HUES48 (cell line): Measurements from ENCODE around the gene ARAF.
"Not testable (repeated sequence)": the region's sequence is repeated elsewhere in the genome, so short reads cannot be mapped to it uniquely, and the experiment has no call there.

Experiments used
- H3K27ac ChIP-seq: one replicate; pipeline ENCODE4 v1.7.0; 2013; ENCODE audit warnings: low read depth, low read length, inconsistent platforms
- H3K27me3 ChIP-seq: 2 replicates; pipeline ENCODE4 v1.6.1; 2013; ENCODE audit warnings: mild to moderate bottlenecking, low read length; ENCODE audit not compliant: control insufficient read depth, insufficient read depth
- H3K36me3 ChIP-seq: 2 replicates; pipeline ENCODE4 v1.6.1; 2013; ENCODE audit warnings: low read length; ENCODE audit not compliant: control insufficient read depth, insufficient read depth
- H3K4me1 ChIP-seq: 2 replicates; pipeline ENCODE4 v1.6.1; 2013; ENCODE audit warnings: mild to moderate bottlenecking, low read length; ENCODE audit not compliant: control insufficient read depth, insufficient read depth
- H3K4me3 ChIP-seq: 2 replicates; pipeline ENCODE4 v1.5.1; 2013; ENCODE audit warnings: mild to moderate bottlenecking, low read depth, low read length
- H3K9ac ChIP-seq: 2 replicates; pipeline ENCODE4 v1.6.1; 2013; ENCODE audit warnings: mild to moderate bottlenecking, low read depth, low read length, moderate library complexity
- H3K9me3 ChIP-seq: 2 replicates; pipeline ENCODE4 v1.6.1; 2013; ENCODE audit warnings: low read length; ENCODE audit not compliant: control insufficient read depth, insufficient read depth

The ARAF gene

GRCh38 chrX:47587906-47588735, 27.1 kb downstream of the ARAF start:
- no peaks in the 10 kb centered on the region for H3K27me3 ChIP-seq
- no peak overlapping the region for H3K4me3 ChIP-seq
- no peak overlapping the region for H3K9ac ChIP-seq
- peaks cover 27% of the 10 kb centered on the region for H3K9me3 ChIP-seq
- no peak overlapping the region for H3K27ac ChIP-seq
- H3K4me1 ChIP-seq: no peaks in the 10 kb centered on the region
- H3K36me3 ChIP-seq: no peaks in the 10 kb centered on the region

- Histone ChIP-seq H3K4me1 (no peaks in the 10 kb centered on the region), H3K36me3 (no peaks in the 10 kb centered on the region), H3K27ac (no peak overlapping the region), H3K9me3 (peaks cover 21% of the 10 kb centered on the region), H3K9ac (no peak overlapping the region), H3K27me3 (no peaks in the 10 kb centered on the region), H3K4me3 (no peak overlapping the region)
These were observed 30.0 kb downstream of the ARAF start for GRCh38 chrX:47590984-47591383.

- H3K36me3 ChIP-seq: no peaks in the 10 kb centered on the region
- peaks cover 20% of the 10 kb centered on the region for H3K9me3 ChIP-seq
- H3K27ac ChIP-seq: no peak overlapping the region
- H3K9ac ChIP-seq: no peak overlapping the region
- no peak overlapping the region for H3K4me3 ChIP-seq
- no peaks in the 10 kb centered on the region for H3K4me1 ChIP-seq
- no peaks in the 10 kb centered on the region for H3K27me3 ChIP-seq
These were observed 32.5 kb downstream of the ARAF start for GRCh38 chrX:47593522-47593921.

- peaks cover 24% of the 10 kb centered on the region for H3K9me3 ChIP-seq
- no peaks in the 10 kb centered on the region for H3K27me3 ChIP-seq
- H3K9ac ChIP-seq: no peak overlapping the region
- H3K27ac ChIP-seq: no peak overlapping the region
- no peaks in the 10 kb centered on the region for H3K36me3 ChIP-seq
- no peak overlapping the region for H3K4me3 ChIP-seq
- no peaks in the 10 kb centered on the region for H3K4me1 ChIP-seq
These were observed 34.8 kb downstream of the ARAF start for GRCh38 chrX:47595716-47596251.

- H3K4me3 ChIP-seq: no peak overlapping the region
- H3K9me3 ChIP-seq: peaks cover 22% of the 10 kb centered on the region
- no peak overlapping the region for H3K9ac ChIP-seq
- H3K27me3 ChIP-seq: no peaks in the 10 kb centered on the region
- no peak overlapping the region for H3K27ac ChIP-seq
- no peaks in the 10 kb centered on the region for H3K36me3 ChIP-seq
- H3K4me1 ChIP-seq: no peaks in the 10 kb centered on the region
These were observed 35.3 kb downstream of the ARAF start for GRCh38 chrX:47596256-47596655.

- Histone ChIP-seq H3K36me3 (no peaks in the 10 kb centered on the region), H3K4me3 (no peak overlapping the region), H3K4me1 (no peaks in the 10 kb centered on the region), H3K27me3 (no peaks in the 10 kb centered on the region), H3K27ac (no peak overlapping the region), H3K9me3 (peaks cover 29% of the 10 kb centered on the region), H3K9ac (no peak overlapping the region)
These were observed 36.2 kb downstream of the ARAF start for GRCh38 chrX:47597222-47597621.

- not testable (repeated sequence) for H3K27me3 ChIP-seq, H3K9ac ChIP-seq, H3K4me3 ChIP-seq, H3K36me3 ChIP-seq, H3K27ac ChIP-seq, H3K4me1 ChIP-seq
- peaks cover 26% of the 10 kb centered on the region for H3K9me3 ChIP-seq
These were observed 42.1 kb downstream of the ARAF start for GRCh38 chrX:47603125-47603524.

GRCh38 chrX:47605024-47605423, 44.0 kb downstream of the ARAF start:
- Histone ChIP-seq H3K36me3 (no peaks in the 10 kb centered on the region), H3K27ac (no peak overlapping the region), H3K9ac (no peak overlapping the region), H3K4me3 (no peak overlapping the region), H3K4me1 (no peaks in the 10 kb centered on the region), H3K9me3 (peaks cover 27% of the 10 kb centered on the region), H3K27me3 (no peaks in the 10 kb centered on the region)

GRCh38 chrX:47607091-47607490, 46.1 kb downstream of the ARAF start:
- Histone ChIP-seq H3K36me3 (no peaks in the 10 kb centered on the region), H3K27ac (no peak overlapping the region), H3K27me3 (no peaks in the 10 kb centered on the region), H3K9me3 (peaks cover 29% of the 10 kb centered on the region), H3K4me1 (no peaks in the 10 kb centered on the region), H3K4me3 (no peak overlapping the region), H3K9ac (no peak overlapping the region)

GRCh38 chrX:47608130-47608810, 47.3 kb downstream of the ARAF start:
- Histone ChIP-seq H3K27ac (peak overlapping the region; percentile 60), H3K4me3 (no peak overlapping the region), H3K9ac (no peak overlapping the region), H3K9me3 (peaks cover 29% of the 10 kb centered on the region), H3K4me1 (no peaks in the 10 kb centered on the region), H3K36me3 (no peaks in the 10 kb centered on the region), H3K27me3 (no peaks in the 10 kb centered on the region)

- no peak overlapping the region for H3K4me3 ChIP-seq
These were observed 49.5 kb downstream of the ARAF start for GRCh38 chrX:47610511-47610910.

More at GRCh38 chrX:47610511-47610910, 49.5 kb downstream of the ARAF start:
- Histone ChIP-seq H3K4me1 (no peaks in the 10 kb centered on the region), H3K27me3 (no peaks in the 10 kb centered on the region), H3K9me3 (peaks cover 35% of the 10 kb centered on the region), H3K27ac (no peak overlapping the region), H3K9ac (no peak overlapping the region), H3K36me3 (no peaks in the 10 kb centered on the region)
